Activated CD8-positive, alpha-beta memory T cell treated with anti-CD3 and anti-CD28 coated beads, Interleukin-2, amount 50 U/mL, for 24 hours (primary cell): ENCODE results near the gene CERK.

Source experiments
- DNase-seq: peaks from one replicate; pipeline ENCODE4 v3.0.0-alpha.2; 2020; ENCODE audit errors: extremely low read depth

Gene CERK

GRCh38 chr22:46764779-46765485, 26.9 kb upstream of the CERK start:
- no peak for DNase-seq

GRCh38 chr22:46764140-46764680, 26.2 kb upstream of the CERK start:
- no peak for DNase-seq

- DNase-seq: no peak
Observed at GRCh38 chr22:46763051-46763705, 25.1 kb upstream of the CERK start.

- peak; percentile 89 for DNase-seq
Observed at GRCh38 chr22:46762238-46763050, 24.4 kb upstream of the CERK start, which contains the start of gene TBC1D22A. Gene TBC1D22A (plus strand): TSS chr22:46762650. CDS start chr22:46762787, 137 bp downstream.

- DNase-seq: no peak
Observed at GRCh38 chr22:46761539-46762237, 23.6 kb upstream of the CERK start.

- no peak for DNase-seq
Observed at GRCh38 chr22:46761017-46761416, 23.0 kb upstream of the CERK start.

GRCh38 chr22:46758867-46759290, 20.8 kb upstream of the CERK start:
- no peak for DNase-seq

- DNase-seq: no peak
Observed at GRCh38 chr22:46758121-46758520, 20.1 kb upstream of the CERK start.

- no peak for DNase-seq
Observed at GRCh38 chr22:46757104-46757503, 19.1 kb upstream of the CERK start.

GRCh38 chr22:46756097-46756496, 18.0 kb upstream of the CERK start:
- DNase-seq: no peak

- no peak for DNase-seq
Observed at GRCh38 chr22:46755525-46755924, 17.5 kb upstream of the CERK start.

GRCh38 chr22:46754826-46755225, 16.8 kb upstream of the CERK start:
- DNase-seq: no peak

- DNase-seq: no peak
Observed at GRCh38 chr22:46754110-46754799, 16.2 kb upstream of the CERK start.

GRCh38 chr22:46753761-46754109, 15.7 kb upstream of the CERK start:
- no peak for DNase-seq

GRCh38 chr22:46753360-46753759, 15.3 kb upstream of the CERK start:
- DNase-seq: no peak

- no peak for DNase-seq
Observed at GRCh38 chr22:46752988-46753310, 14.9 kb upstream of the CERK start.

GRCh38 chr22:46752286-46752987, 14.4 kb upstream of the CERK start:
- no peak for DNase-seq

- DNase-seq: no peak
Observed at GRCh38 chr22:46750863-46751443, 12.9 kb upstream of the CERK start.

- no peak for DNase-seq
Observed at GRCh38 chr22:46750530-46750800, 12.4 kb upstream of the CERK start.

- DNase-seq: no peak
Observed at GRCh38 chr22:46749682-46750529, 11.9 kb upstream of the CERK start.
